Hippocampal formation (tissue), 2 donors: ENCODE data around the gene CDYL2.

Source experiments
- DNase-seq, 2 donors: peaks; one replicate each; lab custom pipeline; 2025; lab: John Stamatoyannopoulos, UW

Gene CDYL2

DNA sequence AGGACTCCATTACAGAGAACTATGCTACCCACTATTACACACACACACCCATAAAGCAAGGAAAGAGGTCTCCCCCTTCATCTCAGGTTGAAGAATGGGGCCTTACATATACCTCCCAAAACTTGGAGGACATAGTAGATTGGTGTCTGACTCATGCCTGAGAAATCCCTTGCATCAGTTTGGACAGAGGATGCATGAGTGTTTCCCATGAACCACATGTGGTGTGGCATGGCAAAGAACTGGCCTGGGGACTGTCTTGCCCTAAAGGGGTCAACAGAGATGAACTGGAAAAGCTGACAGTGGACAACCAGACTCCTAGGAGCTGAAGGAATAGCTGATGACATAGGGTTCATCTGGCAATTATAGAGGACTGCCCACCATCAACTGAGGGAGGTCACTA is 209.6 kb downstream of the CDYL2 start:
- no peak for DNase-seq

GRCh38 chr16:80592273-80592672 is 212.1 kb downstream of the CDYL2 start:
- DNase-seq = no peak

DNA sequence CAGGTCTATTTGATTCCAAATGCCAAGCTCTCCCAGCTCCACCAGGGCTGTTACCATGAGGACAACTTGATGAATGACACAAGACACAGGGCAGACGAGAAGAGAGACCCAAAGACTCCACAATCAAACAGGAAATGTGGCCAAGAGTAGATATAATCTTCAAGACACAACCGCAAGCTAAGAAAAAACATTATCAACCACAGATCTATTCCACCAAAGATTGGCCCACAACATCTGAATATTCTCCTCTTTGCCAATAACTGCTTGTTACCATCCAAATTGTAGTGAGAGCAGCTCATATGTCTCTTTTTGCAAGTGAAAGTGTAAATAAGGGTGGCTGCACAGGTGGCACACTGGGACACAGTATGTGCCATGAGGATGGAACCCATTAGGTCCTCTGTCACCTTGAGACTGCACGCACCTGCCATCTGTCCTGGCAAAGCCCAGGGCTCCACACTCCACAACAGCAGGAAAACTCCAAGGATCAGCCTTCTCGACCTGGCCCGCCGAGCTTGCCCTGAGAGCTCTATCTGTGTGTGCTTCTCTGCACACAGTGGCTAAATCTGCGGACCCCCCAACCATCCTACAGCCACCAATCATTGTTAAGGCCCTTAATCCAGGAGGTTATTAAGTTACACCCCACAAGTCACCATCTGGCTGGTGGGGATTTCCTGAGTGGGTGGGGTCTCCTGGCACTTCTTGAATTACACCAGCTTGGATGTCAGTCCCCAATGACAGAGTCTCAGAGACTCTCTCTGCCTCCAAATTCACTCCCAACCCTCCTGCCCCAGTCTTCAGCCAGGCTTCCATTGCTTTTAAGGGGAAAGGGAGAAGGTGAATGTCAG is 213.1 kb downstream of the CDYL2 start:
- DNase-seq = no peak

DNA sequence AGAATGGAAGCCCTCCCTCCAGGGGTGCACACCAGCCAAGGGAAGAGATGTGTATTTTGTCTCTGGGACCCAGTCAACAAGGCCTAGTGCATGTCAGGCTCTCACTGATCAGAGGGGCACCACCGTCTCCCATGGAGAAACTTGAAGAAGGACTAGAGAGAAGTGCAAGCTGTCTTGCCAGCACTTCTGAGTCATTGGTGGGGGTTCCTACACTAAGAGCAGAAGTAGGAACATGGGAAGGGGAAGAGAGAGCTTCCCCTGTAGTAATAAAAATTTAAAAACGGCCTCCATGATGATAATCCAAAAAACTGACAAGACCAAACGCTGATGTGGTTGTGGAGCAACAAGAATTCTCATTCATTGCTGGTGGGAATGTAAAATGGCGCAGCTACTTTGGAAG is 217.3 kb downstream of the CDYL2 start:
- no peak for DNase-seq

- no peak for DNase-seq
Measured at GRCh38 chr16:80586476-80586875, 217.9 kb downstream of the CDYL2 start.

DNA sequence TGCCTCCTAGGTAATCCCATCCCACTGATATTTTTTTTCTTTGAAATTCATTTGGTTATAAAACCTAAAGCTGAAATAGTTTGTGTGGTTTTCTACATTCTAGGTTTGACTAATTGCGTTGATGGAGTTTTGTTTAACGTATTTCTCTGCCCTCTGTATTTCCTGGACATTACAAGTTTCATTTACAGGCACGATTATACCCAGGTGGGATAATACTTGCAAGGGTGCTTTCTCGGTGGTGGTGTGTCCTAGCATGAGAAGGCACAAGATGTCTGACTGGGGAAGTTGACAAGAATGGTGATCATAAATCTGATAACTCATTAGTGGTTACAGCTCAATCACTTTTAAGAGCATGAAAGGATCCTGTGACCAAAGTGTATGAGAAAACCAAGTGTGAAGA is 218.6 kb downstream of the CDYL2 start:
- DNase-seq = no peak

DNA sequence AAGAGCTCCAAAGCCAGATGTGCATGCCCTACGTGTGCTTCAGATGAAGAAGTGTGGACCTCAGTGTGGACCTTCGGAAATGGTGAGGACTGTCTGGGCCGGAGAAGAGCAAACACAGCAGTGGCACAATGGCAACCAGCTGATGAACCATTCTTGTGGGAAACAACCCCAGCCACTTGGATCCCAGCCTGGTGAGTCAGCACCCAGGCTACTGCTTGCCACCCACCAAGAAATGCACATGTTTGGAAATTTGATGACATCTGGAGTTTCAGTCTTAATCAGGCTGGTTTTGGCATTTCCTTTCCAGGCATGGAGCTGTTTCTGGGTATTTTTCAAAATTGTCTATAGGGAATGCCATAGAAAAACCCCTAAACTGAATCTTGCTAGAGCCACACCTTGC is 220.9 kb downstream of the CDYL2 start:
- no peak for DNase-seq

DNA sequence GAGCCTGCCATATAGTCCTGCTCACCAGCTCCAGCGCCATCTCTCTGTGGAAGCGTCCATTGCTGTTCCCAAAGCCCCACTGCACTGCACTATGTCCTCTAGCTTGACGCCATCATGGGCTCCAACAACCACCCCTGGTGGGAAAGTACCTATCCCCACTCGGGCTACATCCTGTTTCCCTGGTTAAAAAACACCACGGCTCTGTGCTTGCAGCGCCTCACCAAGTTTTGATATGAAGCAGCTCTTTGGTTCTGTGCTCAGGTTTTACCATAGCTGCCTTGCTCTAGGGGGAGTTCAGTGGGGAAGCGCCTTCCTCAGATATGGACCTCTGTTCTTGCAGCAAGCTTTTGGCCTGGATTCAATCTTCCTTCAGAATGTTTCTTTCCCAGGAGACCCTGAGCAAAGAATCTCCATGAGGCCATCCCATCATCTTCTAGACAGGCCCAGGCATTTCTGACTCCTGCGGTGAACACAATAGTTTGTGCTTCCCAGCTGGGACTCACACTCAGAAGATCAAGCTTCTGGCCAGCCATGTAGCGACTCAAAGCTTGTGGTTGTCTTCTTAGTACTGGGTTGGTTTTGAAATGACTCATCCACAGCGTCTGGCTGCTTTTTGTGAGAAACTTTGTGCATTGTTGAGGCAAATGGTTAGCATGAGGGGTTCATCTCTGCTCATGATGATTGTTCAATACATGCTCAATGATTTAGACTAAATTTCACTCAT is 224.1 kb downstream of the CDYL2 start:
- DNase-seq = no peak

- no peak for DNase-seq
Measured at GRCh38 chr16:80577485-80578280, 226.7 kb downstream of the CDYL2 start.

DNA sequence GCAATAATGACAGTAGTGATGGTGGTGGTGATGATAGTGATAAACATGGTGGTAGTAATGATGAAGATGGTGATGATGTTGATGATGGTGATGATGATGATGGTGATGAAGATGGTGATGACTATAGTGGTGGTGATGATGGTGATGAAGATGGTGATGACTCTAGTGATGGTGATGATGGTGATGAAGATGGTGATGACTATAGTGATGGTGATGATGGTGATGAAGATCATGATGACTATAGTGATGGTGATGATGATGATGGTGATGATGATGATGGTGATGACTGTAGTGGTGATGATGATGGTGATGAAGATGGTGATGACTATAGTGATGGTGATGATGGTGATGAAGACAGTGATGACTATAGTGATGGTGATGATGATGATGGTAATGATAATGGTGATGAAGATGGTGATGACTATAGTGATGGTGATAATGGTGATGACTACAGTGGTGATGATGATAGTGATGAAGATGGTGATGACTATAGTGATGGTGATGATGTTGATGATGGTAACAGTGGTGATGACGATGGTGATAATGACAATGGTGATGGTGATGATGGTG is 228.0 kb downstream of the CDYL2 start:
- no peak for DNase-seq

GRCh38 chr16:80573700-80574120 is 230.7 kb downstream of the CDYL2 start:
- no peak for DNase-seq

DNA sequence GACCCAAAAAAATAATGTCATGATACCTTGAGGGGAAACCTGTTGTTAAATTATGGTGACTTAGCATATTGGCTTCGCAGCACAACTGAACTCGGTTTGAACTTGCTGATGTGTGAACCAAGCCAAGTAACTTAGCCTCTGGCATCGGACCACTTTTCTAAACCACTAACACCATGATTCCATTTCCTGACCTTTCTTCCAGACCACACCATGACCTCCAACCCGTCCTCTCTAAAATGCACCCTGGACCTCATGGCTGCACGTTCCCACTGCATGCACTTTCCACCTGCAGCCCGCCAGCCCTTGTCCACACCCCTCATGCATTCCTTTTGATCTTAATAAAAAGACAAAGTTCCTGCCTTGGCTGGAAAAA is 234.3 kb downstream of the CDYL2 start:
- DNase-seq = no peak

GRCh38 chr16:80569440-80570105 is 234.8 kb downstream of the CDYL2 start:
- DNase-seq = no peak

GRCh38 chr16:80564394-80564793 is 240.0 kb downstream of the CDYL2 start:
- DNase-seq = no peak

DNA sequence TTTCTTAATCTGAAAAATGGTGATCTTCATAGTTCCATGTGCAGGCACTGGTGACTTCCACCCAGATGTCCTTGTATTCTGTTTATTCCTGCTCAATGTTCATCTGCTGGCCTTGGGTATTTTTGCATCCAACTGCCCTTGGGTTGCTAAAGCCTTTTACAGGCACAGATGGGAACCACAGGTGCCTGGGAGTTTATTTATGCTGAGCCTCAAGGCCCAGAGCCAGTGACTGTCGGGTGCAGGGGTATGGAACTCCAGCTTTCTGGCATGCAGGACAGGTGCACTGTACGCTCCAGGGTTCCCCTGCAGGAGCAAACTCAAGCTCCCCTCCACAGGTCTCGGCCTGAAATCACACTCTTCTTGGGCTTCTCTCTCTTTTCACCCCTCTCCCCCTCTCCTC is 241.3 kb downstream of the CDYL2 start:
- DNase-seq = no peak

- DNase-seq = no peak
Measured at GRCh38 chr16:80559369-80559768, 245.0 kb downstream of the CDYL2 start.

DNA sequence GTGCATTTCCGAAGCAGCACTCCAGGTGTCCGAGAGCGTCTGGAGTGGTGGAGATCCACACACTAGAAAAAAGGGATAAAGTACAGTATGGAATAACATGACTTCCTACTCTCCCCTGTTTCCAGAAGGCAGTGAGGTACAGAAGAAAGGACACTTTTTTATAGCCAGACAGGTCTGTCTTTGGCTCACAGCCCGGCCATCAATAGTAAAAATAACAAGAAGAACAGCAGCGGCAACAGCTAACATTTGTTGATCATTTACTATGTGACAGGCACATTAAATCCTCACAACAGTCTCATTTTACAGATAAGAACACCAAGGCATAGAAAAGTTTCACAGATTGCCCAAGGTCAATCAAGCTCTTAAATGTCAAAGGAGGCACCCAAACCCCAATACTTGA is 247.4 kb downstream of the CDYL2 start:
- DNase-seq = no peak

DNA sequence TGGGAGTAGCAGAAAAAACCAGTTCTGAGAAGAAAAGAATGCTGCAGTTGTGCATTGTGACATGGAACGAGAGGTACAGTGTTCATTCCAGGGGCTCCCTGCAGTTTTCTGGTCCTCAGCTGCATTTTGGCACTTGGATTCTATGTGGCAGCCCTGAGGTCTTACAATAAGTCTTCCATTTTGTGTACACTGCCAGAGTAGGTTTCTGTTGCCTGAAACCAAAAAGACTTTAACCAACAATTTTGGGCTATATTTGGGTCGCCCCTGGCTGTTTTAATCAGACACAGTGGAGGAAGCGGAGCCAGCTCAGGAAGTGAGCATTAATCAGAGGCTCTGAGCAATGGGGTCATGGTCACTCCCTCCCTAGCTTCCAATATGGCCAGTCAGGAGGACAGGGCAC is 247.9 kb downstream of the CDYL2 start:
- no peak for DNase-seq

GRCh38 chr16:80554033-80554432 is 250.4 kb downstream of the CDYL2 start:
- no peak for DNase-seq

GRCh38 chr16:80552277-80552676 is 252.1 kb downstream of the CDYL2 start:
- no peak for DNase-seq
